ENCODE data around the gene RAPGEF2.
"Not testable (repeated sequence)": the region's sequence is repeated elsewhere in the genome, so short reads cannot be mapped to it uniquely, and the experiment has no call there.

Gene RAPGEF2, protein sequence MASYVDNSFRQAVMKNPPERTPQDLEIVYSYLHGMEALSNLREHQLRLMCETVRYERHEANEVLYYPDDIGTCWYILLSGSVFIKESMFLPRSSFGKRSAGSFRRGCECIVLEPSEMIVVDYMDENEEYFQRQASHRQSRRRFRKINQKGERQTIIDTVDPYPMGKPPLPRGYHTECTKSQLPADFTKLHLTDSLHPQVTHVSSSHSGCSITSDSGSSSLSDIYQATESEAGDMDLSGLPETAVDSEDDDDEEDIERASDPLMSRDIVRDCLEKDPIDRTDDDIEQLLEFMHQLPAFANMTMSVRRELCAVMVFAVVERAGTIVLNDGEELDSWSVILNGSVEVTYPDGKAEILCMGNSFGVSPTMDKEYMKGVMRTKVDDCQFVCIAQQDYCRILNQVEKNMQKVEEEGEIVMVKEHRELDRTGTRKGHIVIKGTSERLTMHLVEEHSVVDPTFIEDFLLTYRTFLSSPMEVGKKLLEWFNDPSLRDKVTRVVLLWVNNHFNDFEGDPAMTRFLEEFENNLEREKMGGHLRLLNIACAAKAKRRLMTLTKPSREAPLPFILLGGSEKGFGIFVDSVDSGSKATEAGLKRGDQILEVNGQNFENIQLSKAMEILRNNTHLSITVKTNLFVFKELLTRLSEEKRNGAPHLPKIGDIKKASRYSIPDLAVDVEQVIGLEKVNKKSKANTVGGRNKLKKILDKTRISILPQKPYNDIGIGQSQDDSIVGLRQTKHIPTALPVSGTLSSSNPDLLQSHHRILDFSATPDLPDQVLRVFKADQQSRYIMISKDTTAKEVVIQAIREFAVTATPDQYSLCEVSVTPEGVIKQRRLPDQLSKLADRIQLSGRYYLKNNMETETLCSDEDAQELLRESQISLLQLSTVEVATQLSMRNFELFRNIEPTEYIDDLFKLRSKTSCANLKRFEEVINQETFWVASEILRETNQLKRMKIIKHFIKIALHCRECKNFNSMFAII (N-terminal part only)

DNA sequence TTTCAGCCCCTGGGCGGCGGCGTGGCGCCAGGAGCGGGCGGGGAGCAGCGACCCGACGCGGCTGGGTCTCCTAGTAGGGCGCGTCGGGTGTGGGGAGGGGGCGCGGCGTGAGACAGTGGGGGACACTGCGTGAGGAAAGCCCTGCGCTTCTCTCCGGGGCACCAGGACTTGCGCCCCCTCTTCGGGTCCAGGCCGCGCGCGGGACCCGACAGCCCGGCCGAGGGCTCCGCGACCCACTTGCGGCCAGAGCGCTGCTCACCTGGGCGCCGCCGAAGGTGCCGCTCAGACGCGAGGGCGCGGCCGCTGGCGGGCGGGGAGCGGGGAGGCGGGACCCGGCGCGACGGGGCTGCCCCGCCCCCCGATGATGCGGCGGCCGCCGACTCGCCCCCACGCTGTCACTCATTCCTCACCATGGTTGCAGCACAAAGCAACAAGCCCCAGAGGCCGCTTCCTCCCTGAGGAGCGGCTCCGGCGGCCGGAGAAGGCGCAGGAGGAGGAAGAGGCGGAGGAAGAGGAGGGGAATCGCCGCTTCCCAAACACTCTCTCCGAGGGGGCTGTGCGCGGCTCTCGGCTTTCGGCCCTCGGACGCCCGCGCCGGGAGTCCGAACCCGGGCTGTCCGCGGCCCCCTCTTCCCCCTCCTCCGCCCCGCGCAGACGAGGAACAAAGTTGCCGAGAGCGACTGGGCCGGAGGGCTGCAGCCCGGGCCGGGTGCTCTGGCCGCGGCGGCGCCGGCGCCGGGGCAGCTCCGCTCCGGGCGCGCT is at the start of gene RAPGEF2:
Gene RAPGEF2 (plus strand): TSS at position 458 of the 762 bp plus-strand sequence. CDS start 1,084 bp downstream, outside the sequence.
- Mint-ChIP-seq H3K4me3 (peak within 1 kb of the TSS; percentile 87 to 94 (median 91)), H3K9me3 (no peaks in the 10 kb centered on the region), H3K36me3 (ENCODE audit: low read depth) (no peaks in the 10 kb centered on the region), H3K4me1 (peaks cover 42% of the 10 kb centered on the region), H3K27ac (peak within 1 kb of the TSS; percentile 69 to 91 (median 87)), H3K27me3 (ENCODE audit: low read depth) (peaks cover 15% of the 10 kb centered on the region)
- TF ChIP-seq, protein P1, sequence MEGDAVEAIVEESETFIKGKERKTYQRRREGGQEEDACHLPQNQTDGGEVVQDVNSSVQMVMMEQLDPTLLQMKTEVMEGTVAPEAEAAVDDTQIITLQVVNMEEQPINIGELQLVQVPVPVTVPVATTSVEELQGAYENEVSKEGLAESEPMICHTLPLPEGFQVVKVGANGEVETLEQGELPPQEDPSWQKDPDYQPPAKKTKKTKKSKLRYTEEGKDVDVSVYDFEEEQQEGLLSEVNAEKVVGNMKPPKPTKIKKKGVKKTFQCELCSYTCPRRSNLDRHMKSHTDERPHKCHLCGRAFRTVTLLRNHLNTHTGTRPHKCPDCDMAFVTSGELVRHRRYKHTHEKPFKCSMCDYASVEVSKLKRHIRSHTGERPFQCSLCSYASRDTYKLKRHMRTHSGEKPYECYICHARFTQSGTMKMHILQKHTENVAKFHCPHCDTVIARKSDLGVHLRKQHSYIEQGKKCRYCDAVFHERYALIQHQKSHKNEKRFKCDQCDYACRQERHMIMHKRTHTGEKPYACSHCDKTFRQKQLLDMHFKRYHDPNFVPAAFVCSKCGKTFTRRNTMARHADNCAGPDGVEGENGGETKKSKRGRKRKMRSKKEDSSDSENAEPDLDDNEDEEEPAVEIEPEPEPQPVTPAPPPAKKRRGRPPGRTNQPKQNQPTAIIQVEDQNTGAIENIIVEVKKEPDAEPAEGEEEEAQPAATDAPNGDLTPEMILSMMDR (IDR thresholded peaks at IDR 0.05; ENCODE audit: unreplicated experiment in 3 of 3): no peak

DNA sequence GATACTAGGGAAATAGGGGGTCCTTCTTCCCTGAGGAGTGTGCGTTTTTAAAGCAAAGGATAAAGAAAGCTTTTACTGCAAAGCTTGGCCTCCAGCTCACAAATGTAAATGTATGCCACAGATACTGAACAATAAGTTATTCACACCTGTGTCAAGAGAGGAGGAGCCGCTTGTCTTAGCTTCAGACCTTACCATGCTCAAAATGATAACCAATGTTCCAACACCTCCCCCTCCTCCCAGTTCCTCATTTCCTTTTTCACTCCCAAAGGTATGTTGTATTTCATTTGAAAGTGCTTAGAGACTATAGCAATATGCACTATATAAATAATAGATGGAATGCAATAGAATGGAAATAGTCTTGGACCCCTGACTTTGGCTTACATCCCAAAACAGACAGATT is 47.0 kb upstream of the RAPGEF2 start:
- H3K4me1 Mint-ChIP-seq: peaks cover 12% of the 10 kb centered on the region
- H3K9me3 Mint-ChIP-seq: no peaks in the 10 kb centered on the region
- TF ChIP-seq, protein P1 (IDR thresholded peaks at IDR 0.05; ENCODE audit: unreplicated experiment in 3 of 3): no peak
- H3K27ac Mint-ChIP-seq: no peak overlapping the region
- H3K36me3 Mint-ChIP-seq (ENCODE audit: low read depth): no peaks in the 10 kb centered on the region
- no peaks in the 10 kb centered on the region for H3K27me3 Mint-ChIP-seq (ENCODE audit: low read depth)
- H3K4me3 Mint-ChIP-seq: no peak overlapping the region

DNA sequence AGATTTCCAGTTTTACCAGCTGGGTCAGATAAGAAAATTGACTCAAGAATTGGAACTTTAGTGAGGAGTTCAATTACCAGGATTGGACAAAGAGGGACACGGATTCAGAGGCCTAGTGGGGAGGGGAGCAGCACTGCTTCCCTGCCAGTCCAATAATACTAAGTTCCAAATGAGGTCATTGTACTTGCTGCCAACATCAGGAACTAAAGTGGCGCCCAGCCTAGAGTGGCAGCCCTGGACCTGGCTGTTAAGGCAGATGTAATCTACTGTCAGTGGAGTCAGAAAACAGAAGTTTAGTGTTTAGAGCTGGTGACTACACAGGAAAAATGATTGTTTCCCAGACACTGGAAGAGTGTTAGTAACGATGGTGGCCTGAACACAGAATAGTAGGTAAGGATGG is 42.7 kb upstream of the RAPGEF2 start:
- H3K4me1 Mint-ChIP-seq: no peaks in the 10 kb centered on the region
- H3K4me3 Mint-ChIP-seq: no peak overlapping the region
- TF ChIP-seq, protein P1 (IDR thresholded peaks at IDR 0.05; ENCODE audit: unreplicated experiment in 3 of 3): no peak
- H3K9me3 Mint-ChIP-seq: no peaks in the 10 kb centered on the region
- H3K27me3 Mint-ChIP-seq (ENCODE audit: low read depth): no peaks in the 10 kb centered on the region
- H3K36me3 Mint-ChIP-seq (ENCODE audit: low read depth): no peaks in the 10 kb centered on the region
- H3K27ac Mint-ChIP-seq: no peak overlapping the region

DNA sequence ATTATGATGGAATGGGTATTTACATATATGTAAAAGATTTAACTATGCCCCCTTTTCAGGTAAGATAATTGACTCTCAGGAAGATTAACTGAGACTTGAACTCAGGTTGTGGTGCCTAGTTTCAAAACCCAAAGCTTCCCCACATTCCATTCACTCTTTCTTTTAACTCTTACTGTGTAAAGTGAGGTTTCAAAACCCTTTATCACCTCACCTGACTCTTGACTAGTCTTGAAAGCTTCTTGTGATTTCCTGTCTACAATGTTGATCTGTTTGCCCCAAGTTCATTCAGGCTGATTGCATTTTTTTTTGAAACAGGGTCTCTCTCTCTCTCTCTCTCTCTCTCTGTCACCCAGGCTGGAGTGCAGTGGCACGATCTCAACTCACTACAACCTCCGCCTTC is 40.5 kb upstream of the RAPGEF2 start:
- Mint-ChIP-seq H3K4me3 (no peak overlapping the region), H3K9me3 (no peaks in the 10 kb centered on the region), H3K27me3 (ENCODE audit: low read depth) (no peaks in the 10 kb centered on the region), H3K4me1 (no peaks in the 10 kb centered on the region), H3K36me3 (ENCODE audit: low read depth) (no peaks in the 10 kb centered on the region), H3K27ac (no peak overlapping the region)
- TF ChIP-seq, protein P1 (IDR thresholded peaks at IDR 0.05; ENCODE audit: unreplicated experiment in 3 of 3): no peak

DNA sequence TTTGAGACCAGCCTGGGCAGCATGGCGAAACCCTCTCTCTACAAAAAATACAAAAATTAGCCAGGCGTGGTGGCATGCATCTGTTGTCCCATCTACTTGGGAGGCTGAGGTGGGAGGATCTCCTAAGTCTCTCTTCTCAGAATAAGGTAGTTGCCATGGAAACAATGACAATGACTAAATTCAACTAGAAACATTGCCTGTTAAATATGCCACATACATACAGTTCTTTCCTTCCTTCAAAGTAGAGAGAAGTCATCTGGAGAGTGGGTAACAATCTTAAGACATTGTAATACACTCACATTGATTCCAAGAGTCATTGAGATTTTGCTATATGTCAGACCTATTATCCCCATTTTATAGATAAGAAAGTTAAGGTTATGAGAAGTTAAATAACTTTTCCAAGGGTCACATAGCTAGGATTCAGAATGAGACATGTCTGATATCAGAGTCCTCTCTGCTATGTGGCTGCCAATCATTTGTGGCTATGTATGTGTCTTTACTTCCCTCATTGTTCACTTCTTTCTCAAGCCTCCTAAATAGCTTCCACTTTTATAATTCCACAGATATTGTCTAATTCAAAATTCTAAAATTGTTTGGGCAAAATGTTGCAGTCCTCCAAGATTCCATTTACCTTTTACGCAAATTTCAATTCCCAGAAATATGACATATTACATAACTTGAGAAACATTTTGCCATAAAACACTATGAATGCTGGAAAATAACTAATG is 37.2 kb upstream of the RAPGEF2 start:
- H3K4me3 Mint-ChIP-seq: no peak overlapping the region
- H3K36me3 Mint-ChIP-seq (ENCODE audit: low read depth): no peaks in the 10 kb centered on the region
- H3K4me1 Mint-ChIP-seq: peaks cover 10% of the 10 kb centered on the region
- H3K9me3 Mint-ChIP-seq: no peaks in the 10 kb centered on the region
- TF ChIP-seq, protein P1 (IDR thresholded peaks at IDR 0.05; ENCODE audit: unreplicated experiment in 3 of 3): no peak
- no peaks in the 10 kb centered on the region for H3K27me3 Mint-ChIP-seq (ENCODE audit: low read depth)
- no peak overlapping the region for H3K27ac Mint-ChIP-seq

DNA sequence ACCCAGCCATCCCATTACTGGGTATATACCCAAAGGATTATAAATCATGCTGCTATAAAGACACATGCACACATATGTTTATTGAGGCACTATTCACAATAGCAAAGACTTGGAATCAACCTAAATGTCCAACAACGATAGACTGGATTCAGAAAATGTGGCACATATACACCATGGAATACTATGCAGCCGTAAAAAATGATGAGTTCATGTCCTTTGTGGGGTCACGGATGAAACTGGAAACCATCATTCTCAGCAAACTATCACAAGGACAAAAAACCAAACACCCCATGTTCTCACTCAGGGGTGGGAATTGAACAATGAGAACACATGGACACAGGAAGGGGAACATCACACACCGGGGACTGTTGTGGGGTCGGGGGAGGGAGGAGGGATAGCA is 34.7 kb upstream of the RAPGEF2 start:
- H3K4me3 Mint-ChIP-seq; H3K27ac Mint-ChIP-seq; H3K4me1 Mint-ChIP-seq; H3K9me3 Mint-ChIP-seq; H3K27me3 Mint-ChIP-seq (ENCODE audit: low read depth); H3K36me3 Mint-ChIP-seq (ENCODE audit: low read depth): not testable (repeated sequence)
